ENCODE measurements around the gene RGS7.

Gene RGS7

GRCh38 chr1:241219449-241219848 is 137.6 kb downstream of the RGS7 start:
- TF ChIP-seq, protein P1, sequence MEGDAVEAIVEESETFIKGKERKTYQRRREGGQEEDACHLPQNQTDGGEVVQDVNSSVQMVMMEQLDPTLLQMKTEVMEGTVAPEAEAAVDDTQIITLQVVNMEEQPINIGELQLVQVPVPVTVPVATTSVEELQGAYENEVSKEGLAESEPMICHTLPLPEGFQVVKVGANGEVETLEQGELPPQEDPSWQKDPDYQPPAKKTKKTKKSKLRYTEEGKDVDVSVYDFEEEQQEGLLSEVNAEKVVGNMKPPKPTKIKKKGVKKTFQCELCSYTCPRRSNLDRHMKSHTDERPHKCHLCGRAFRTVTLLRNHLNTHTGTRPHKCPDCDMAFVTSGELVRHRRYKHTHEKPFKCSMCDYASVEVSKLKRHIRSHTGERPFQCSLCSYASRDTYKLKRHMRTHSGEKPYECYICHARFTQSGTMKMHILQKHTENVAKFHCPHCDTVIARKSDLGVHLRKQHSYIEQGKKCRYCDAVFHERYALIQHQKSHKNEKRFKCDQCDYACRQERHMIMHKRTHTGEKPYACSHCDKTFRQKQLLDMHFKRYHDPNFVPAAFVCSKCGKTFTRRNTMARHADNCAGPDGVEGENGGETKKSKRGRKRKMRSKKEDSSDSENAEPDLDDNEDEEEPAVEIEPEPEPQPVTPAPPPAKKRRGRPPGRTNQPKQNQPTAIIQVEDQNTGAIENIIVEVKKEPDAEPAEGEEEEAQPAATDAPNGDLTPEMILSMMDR (IDR thresholded peaks at IDR 0.05; ENCODE audit: low read depth, low read length, missing control alignments), result no peak
- no peak for DNase-seq (ENCODE audit: low read depth)
- H3K4me3 ChIP-seq (ENCODE audit: low read depth, low read length), result no peak overlapping the region

- TF ChIP-seq, protein P1 (IDR thresholded peaks at IDR 0.05; ENCODE audit: low read depth, low read length, missing control alignments), result no peak
- no peak overlapping the region for H3K4me3 ChIP-seq (ENCODE audit: low read depth, low read length)
- DNase-seq (ENCODE audit: low read depth), result no peak
Measured at GRCh38 chr1:241217516-241217915, 139.5 kb downstream of the RGS7 start.

GRCh38 chr1:241215683-241216082 is 141.3 kb downstream of the RGS7 start:
- no peak for DNase-seq (ENCODE audit: low read depth)
- H3K4me3 ChIP-seq (ENCODE audit: low read depth, low read length), result no peak overlapping the region
- TF ChIP-seq, protein P1 (IDR thresholded peaks at IDR 0.05; ENCODE audit: low read depth, low read length, missing control alignments), result no peak

DNA sequence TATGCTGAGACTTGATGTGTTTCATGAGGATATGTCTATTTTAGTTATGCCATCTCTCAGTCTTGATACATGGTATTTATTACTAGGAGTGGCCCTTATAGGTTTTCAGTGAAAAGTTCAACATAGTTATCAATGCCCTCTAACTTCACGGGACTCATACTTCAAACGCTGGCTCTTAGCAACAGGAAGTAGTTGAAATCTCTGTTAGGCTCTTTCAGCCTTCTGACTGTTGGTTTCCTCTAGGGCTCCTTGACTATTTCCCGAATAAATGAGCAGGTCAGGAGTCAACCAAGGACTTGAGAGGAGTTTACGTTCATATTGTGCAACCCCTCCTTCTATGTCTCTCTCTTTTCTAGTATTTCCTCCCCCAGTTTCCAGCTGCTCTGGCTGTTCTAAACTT is 141.8 kb downstream of the RGS7 start:
- TF ChIP-seq, protein P1 (IDR thresholded peaks at IDR 0.05; ENCODE audit: low read depth, low read length, missing control alignments), result no peak
- no peak for DNase-seq (ENCODE audit: low read depth)

GRCh38 chr1:241213139-241213538 is 143.9 kb downstream of the RGS7 start:
- no peak for DNase-seq (ENCODE audit: low read depth)
- no peak overlapping the region for H3K4me3 ChIP-seq (ENCODE audit: low read depth, low read length)
- TF ChIP-seq, protein P1 (IDR thresholded peaks at IDR 0.05; ENCODE audit: low read depth, low read length, missing control alignments), result no peak

More for the DNA sequence above, 141.8 kb downstream of the RGS7 start:
- no peak overlapping the region for H3K4me3 ChIP-seq (ENCODE audit: low read depth, low read length)

- TF ChIP-seq, protein P1 (IDR thresholded peaks at IDR 0.05; ENCODE audit: low read depth, low read length, missing control alignments), result no peak
Measured at GRCh38 chr1:241212628-241213027, 144.4 kb downstream of the RGS7 start.

GRCh38 chr1:241208910-241209379 is 148.1 kb downstream of the RGS7 start:
- TF ChIP-seq, protein P1 (IDR thresholded peaks at IDR 0.05; ENCODE audit: low read depth, low read length, missing control alignments), result no peak
- no peak overlapping the region for H3K4me3 ChIP-seq (ENCODE audit: low read depth, low read length)
- DNase-seq (ENCODE audit: low read depth), result no peak

More at GRCh38 chr1:241212628-241213027, 144.4 kb downstream of the RGS7 start:
- DNase-seq (ENCODE audit: low read depth), result no peak
- H3K4me3 ChIP-seq (ENCODE audit: low read depth, low read length), result no peak overlapping the region
